ENCODE data around the gene NDUFAF7. TPM values are rescaled to one million over a fixed set of nuclear protein-coding genes. Genes with fewer than 3 reads are reported as not detected.

NDUFAF7 gene
- total and polyA plus RNA-seq, 2 donors from 2014 or later, result 13.1 to 15.1 TPM

DNA sequence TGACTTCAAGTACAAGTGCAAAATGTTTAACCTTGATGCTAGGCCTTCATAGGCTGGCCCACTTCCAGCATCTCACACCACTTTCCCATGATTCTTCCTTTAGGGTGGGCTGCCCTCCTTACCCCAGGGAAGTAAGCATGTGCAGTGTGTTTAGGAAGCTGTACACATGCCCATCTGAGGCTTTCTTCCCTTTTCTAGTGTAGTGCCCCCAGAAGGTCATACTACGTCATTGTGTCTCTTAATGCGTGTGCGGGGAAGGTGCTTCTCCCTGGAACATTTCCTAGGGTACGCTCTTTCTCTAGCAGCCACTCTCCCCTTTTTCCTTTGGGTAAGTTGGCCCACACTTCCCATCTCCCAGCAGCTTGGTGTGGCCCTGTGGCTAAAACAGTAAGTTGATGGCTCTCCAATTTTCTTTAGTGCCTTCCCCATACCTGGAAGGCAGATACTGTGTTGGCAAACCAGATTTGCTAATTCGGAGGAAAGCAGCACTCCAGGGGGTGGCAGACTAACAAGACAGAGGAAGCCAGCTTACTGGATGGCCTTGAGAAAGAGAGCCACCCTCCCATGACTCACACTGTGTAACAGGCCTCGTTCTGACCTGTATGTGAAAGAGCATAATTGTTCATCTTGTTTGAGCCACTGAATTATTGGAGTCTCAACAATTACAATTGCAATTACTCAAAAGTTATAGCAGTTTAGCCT, 41.9 kb upstream of the NDUFAF7 start:
- Histone ChIP-seq H3K9ac (ENCODE audit: low read length in 3 of 3) (no peak overlapping the region), H3K27me3 (ENCODE audit: control insufficient read depth, insufficient read depth, low read length) (no peaks in the 10 kb centered on the region), H3K9me3 (ENCODE audit: control insufficient read depth in 2 of 3, insufficient read depth in 1 of 3, low read length in 3 of 3) (no peaks in the 10 kb centered on the region), H3K27ac (ENCODE audit: low read depth in 2 of 2, low read length in 2 of 2) (no peak overlapping the region), H3K36me3 (ENCODE audit: control insufficient read depth in 2 of 3, insufficient read depth in 3 of 3, low read length in 3 of 3) (no peaks in the 10 kb centered on the region), H3K4me1 (ENCODE audit: control insufficient read depth in 2 of 3, insufficient read depth in 2 of 3, low read depth in 1 of 3, low read length in 3 of 3) (no peaks in the 10 kb centered on the region), H3K4me3 (ENCODE audit: low read length in 3 of 3) (no peak overlapping the region)
- DNase-seq, result no peak
- FAIRE-seq, result no peak
- TF ChIP-seq, protein P1, sequence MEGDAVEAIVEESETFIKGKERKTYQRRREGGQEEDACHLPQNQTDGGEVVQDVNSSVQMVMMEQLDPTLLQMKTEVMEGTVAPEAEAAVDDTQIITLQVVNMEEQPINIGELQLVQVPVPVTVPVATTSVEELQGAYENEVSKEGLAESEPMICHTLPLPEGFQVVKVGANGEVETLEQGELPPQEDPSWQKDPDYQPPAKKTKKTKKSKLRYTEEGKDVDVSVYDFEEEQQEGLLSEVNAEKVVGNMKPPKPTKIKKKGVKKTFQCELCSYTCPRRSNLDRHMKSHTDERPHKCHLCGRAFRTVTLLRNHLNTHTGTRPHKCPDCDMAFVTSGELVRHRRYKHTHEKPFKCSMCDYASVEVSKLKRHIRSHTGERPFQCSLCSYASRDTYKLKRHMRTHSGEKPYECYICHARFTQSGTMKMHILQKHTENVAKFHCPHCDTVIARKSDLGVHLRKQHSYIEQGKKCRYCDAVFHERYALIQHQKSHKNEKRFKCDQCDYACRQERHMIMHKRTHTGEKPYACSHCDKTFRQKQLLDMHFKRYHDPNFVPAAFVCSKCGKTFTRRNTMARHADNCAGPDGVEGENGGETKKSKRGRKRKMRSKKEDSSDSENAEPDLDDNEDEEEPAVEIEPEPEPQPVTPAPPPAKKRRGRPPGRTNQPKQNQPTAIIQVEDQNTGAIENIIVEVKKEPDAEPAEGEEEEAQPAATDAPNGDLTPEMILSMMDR (IDR thresholded peaks at IDR 0.05; ENCODE audit: borderline replicate concordance, extremely low read depth, insufficient read depth), result no peak
- intact Hi-C loops (cut with DNase I), result no loop called here

DNA sequence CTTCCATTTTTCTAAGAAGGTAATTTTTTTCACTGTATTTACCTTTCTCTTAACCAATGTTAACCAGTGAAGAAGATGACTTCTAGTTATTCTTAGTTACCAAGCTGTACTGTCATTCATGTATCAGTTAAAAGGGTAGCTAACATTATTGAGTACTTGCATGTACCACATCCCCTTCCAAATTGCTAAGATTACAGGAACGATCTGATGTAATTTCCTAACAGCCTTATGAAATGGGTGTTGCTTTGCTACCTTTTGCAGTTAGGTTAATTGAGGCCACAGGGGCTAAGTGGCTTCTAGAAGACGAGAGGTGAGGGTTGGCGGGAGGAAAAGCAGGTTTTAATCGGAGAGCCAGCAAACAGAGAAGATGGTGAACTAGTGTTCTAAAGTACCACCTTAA, 41.2 kb upstream of the NDUFAF7 start:
- Histone ChIP-seq H3K9me3 (ENCODE audit: control insufficient read depth in 2 of 3, insufficient read depth in 1 of 3, low read length in 3 of 3) (no peaks in the 10 kb centered on the region), H3K36me3 (ENCODE audit: control insufficient read depth in 2 of 3, insufficient read depth in 3 of 3, low read length in 3 of 3) (no peaks in the 10 kb centered on the region), H3K4me3 (ENCODE audit: low read length in 3 of 3) (no peak overlapping the region), H3K27ac (ENCODE audit: low read depth in 2 of 2, low read length in 2 of 2) (no peak overlapping the region), H3K4me1 (ENCODE audit: control insufficient read depth in 2 of 3, insufficient read depth in 2 of 3, low read depth in 1 of 3, low read length in 3 of 3) (no peaks in the 10 kb centered on the region), H3K27me3 (ENCODE audit: control insufficient read depth, insufficient read depth, low read length) (no peaks in the 10 kb centered on the region), H3K9ac (ENCODE audit: low read length in 3 of 3) (no peak overlapping the region)
- no peak for DNase-seq
- TF ChIP-seq, protein P1 (IDR thresholded peaks at IDR 0.05; ENCODE audit: borderline replicate concordance, extremely low read depth, insufficient read depth), result no peak
- intact Hi-C loops (cut with DNase I), result no loop called here
- FAIRE-seq, result no peak

DNA sequence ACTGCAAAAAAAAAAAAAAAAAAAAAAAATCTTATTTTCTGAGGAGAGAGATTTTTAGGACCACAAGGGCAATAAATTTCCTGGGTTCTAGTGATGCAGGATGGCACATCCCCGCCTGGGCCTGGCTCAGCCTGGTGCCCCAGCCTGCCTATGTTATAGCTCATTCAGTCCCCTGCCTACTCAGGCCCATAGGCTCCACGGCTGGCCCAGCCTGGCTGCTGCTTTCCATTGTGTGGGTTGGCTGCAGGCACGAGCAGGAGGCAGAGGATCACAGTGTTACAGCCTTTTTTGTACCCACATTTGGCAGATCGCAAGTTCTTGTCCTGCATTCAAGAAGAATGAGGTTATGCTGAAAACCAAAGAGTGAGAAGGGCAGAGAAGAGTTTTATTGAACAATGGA, 40.2 kb upstream of the NDUFAF7 start:
- no peak for DNase-seq
- Histone ChIP-seq H3K27ac (ENCODE audit: low read depth in 2 of 2, low read length in 2 of 2) (no peak overlapping the region), H3K27me3 (ENCODE audit: control insufficient read depth, insufficient read depth, low read length) (no peaks in the 10 kb centered on the region), H3K4me3 (ENCODE audit: low read length in 3 of 3) (no peak overlapping the region), H3K9me3 (ENCODE audit: control insufficient read depth in 2 of 3, insufficient read depth in 1 of 3, low read length in 3 of 3) (no peaks in the 10 kb centered on the region), H3K36me3 (ENCODE audit: control insufficient read depth in 2 of 3, insufficient read depth in 3 of 3, low read length in 3 of 3) (no peaks in the 10 kb centered on the region), H3K4me1 (ENCODE audit: control insufficient read depth in 2 of 3, insufficient read depth in 2 of 3, low read depth in 1 of 3, low read length in 3 of 3) (no peaks in the 10 kb centered on the region), H3K9ac (ENCODE audit: low read length in 3 of 3) (no peak overlapping the region)
- no peak for FAIRE-seq
- intact Hi-C loops (cut with DNase I), result no loop called here
- TF ChIP-seq, protein P1 (IDR thresholded peaks at IDR 0.05; ENCODE audit: borderline replicate concordance, extremely low read depth, insufficient read depth), result no peak

DNA sequence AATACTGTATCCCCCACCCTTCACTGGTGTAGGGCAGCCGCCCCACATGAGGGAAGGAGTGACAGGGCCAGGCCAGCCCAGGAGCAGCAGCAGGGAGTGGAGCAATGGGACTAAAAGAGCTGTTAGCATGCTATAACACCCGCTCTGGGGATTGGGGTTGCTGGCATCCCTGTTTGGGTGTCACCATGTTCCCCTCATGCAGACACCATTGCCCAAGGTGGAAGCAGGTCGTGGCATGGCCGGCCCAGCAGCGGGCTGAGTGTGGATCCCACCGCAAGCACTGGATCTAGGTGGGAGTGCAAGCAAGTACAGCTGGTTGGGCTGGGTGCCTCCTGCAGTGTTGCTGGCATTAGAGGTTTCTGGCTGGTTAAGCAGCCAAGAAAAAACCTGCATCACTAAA, 39.7 kb upstream of the NDUFAF7 start:
- no peaks in the 10 kb centered on the region for H3K27me3 ChIP-seq (ENCODE audit: control insufficient read depth, insufficient read depth, low read length)
- DNase-seq, result no peak

More for the DNA sequence above, 39.7 kb upstream of the NDUFAF7 start:
- Histone ChIP-seq H3K9ac (ENCODE audit: low read length in 3 of 3) (no peak overlapping the region), H3K4me3 (ENCODE audit: low read length in 3 of 3) (no peak overlapping the region), H3K27ac (ENCODE audit: low read depth in 2 of 2, low read length in 2 of 2) (no peak overlapping the region), H3K9me3 (ENCODE audit: control insufficient read depth in 2 of 3, insufficient read depth in 1 of 3, low read length in 3 of 3) (no peaks in the 10 kb centered on the region), H3K36me3 (ENCODE audit: control insufficient read depth in 2 of 3, insufficient read depth in 3 of 3, low read length in 3 of 3) (no peaks in the 10 kb centered on the region), H3K4me1 (ENCODE audit: control insufficient read depth in 2 of 3, insufficient read depth in 2 of 3, low read depth in 1 of 3, low read length in 3 of 3) (no peaks in the 10 kb centered on the region)
- FAIRE-seq, result no peak
- intact Hi-C loops (cut with DNase I), result no loop called here
- TF ChIP-seq, protein P1 (IDR thresholded peaks at IDR 0.05; ENCODE audit: borderline replicate concordance, extremely low read depth, insufficient read depth), result no peak

All from kidney (tissue), 14 donors.